Cardiac fibroblast (primary cell): ENCODE results near the gene TBX5.

ENCODE experiments used
- DNase-seq, 2 donors: peaks; one replicate each; pipeline versions ENCODE4 v3.0.0 to v3.0.0-alpha.2; 2010; ENCODE audit warnings: low read depth in 2 of 2
- H3K4me3 ChIP-seq, 2 donors: replicated peaks in 1 of 2; 1 replicate in 1 of 2; 2 replicates in 1 of 2; pipeline ENCODE4 v1.5.1; 2011; ENCODE audit warnings: low read depth in 2 of 2, low read length in 2 of 2, mild to moderate bottlenecking in 2 of 2, moderate library complexity in 1 of 2
- TF ChIP-seq, protein P1 (sequence below): IDR thresholded peaks from one replicate; pipeline ENCODE4 v1.5.1; 2011; ENCODE audit warnings: low read depth, mild to moderate bottlenecking, low read length, inconsistent platforms

Gene TBX5

DNA sequence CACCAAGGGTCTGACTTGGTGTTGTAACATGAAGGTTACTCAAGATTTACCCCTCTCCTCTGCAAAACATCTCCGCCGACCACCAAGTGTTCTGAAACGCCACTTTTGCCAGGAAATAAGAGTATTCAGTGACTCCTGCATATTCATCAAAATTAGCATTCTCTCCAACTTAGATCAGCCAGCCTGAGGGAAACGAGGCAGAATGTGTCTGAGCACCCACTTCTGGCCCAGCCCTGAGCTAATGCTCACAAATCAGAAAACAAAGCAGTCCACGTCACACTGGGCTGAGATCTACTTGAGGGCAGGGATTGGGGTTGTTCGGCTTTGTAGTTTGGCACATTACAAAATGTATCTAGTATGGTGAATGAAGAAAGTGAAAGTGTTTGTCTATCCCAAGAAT is 64.3 kb downstream of the TBX5 start:
- H3K4me3 ChIP-seq, result no peak overlapping the region
- no peak for DNase-seq
- TF ChIP-seq, protein P1, sequence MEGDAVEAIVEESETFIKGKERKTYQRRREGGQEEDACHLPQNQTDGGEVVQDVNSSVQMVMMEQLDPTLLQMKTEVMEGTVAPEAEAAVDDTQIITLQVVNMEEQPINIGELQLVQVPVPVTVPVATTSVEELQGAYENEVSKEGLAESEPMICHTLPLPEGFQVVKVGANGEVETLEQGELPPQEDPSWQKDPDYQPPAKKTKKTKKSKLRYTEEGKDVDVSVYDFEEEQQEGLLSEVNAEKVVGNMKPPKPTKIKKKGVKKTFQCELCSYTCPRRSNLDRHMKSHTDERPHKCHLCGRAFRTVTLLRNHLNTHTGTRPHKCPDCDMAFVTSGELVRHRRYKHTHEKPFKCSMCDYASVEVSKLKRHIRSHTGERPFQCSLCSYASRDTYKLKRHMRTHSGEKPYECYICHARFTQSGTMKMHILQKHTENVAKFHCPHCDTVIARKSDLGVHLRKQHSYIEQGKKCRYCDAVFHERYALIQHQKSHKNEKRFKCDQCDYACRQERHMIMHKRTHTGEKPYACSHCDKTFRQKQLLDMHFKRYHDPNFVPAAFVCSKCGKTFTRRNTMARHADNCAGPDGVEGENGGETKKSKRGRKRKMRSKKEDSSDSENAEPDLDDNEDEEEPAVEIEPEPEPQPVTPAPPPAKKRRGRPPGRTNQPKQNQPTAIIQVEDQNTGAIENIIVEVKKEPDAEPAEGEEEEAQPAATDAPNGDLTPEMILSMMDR, result no peak

DNA sequence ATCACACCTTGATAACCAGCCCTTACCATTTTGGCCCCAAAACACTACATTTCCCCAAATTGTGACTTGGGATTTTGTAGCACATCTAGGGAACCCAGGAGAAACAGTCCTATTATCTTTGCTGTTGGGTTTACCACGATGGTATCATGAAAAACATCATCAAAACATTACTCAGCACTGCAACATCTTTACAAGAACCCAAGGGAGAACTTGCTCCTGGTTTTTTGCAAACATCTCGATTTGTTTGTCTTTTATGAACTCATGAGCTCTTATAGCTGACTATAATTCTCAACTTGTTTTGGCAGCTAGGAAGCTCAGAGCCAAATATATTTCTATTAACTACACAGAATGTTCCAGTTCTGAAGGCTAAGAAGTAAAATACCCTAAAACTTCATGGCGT is 65.7 kb downstream of the TBX5 start:
- H3K4me3 ChIP-seq, result no peak overlapping the region
- TF ChIP-seq, protein P1, result no peak
- DNase-seq, result peak in 1 of 2 donors; percentile 5

DNA sequence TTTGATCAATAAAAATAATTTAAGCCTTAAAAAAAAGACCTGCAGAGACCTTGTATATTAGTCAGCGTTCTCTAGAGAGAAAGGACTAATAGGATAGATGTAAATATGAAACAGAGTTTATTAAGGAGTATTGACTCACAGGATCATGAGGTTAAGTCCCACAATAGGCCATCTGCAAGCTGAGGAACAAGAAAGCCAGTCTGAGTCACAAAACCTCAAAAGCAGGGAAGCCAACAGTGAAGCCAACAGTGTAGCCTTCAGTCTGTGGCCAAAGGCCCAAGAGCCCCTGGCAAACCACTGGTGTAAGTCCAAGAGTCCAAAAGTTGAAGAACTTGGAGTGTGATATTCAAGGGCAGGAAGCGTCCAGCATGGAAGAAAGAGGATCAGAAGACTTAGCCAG is 66.3 kb downstream of the TBX5 start:
- no peak overlapping the region for H3K4me3 ChIP-seq
- TF ChIP-seq, protein P1, result no peak
- DNase-seq, result peak; percentile 17 to 75

DNA sequence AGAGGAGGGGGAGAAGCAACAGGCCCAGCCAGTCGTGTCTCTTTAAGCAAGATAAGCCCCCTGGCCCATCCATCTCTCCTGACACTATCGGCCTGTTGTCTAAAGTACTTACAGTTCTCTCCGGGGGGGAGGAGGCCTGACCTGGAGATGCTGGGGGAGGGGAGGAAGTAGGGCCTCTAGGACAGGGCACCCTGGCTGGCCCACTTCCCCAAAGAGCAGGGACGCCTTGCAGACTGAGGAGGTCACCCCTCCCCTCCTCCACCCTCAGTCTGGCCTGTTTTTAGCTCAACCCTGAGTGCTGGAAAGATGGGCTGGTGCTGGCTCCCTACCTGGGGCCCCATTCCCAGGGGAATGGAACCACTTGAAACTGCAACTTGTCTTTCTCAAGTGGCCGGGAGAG is 70.3 kb downstream of the TBX5 start:
- TF ChIP-seq, protein P1, result no peak
- H3K4me3 ChIP-seq, result no peak overlapping the region
- no peak for DNase-seq

DNA sequence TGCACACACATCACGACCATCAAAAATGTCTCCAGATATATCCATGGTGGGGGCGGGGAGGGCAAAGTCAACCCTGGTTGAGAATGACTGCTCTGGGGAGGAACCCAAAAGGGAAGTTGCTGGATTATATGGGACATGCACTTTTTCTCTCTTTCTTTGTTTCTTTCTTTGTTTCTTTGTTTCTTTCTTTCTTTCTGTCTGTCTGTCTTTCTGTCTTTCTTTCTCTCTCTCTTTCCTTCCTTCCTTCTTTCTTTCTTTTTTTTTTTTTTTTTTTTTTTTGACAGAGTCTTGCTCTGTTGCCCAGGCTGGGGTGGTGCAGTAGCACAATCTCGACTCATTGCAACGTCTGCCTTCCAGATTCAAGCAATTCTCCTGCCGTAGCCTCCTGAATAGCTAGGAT is 71.5 kb downstream of the TBX5 start:
- TF ChIP-seq, protein P1, result no peak
- H3K4me3 ChIP-seq, result no peak overlapping the region
- DNase-seq, result no peak

DNA sequence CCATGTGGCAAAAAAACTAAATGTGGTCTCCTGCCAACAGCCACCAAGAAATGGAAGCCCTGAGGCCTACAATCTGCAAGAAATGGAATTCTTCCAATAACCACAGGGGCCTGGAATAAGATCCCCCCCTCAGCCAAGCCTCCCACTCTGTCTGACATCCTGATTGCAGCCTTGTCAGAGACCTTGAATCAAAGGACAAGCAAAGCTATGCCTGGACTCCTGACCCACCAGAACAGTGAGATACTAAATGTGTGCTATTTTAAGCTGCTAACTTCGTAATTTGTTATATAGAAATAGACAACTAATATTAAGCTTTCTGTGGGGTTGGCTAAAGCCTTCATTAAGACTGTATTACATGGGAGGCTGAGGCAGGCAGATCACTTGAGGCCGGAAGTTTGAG is 77.7 kb downstream of the TBX5 start:
- no peak overlapping the region for H3K4me3 ChIP-seq
- TF ChIP-seq, protein P1, result no peak
- DNase-seq, result no peak

DNA sequence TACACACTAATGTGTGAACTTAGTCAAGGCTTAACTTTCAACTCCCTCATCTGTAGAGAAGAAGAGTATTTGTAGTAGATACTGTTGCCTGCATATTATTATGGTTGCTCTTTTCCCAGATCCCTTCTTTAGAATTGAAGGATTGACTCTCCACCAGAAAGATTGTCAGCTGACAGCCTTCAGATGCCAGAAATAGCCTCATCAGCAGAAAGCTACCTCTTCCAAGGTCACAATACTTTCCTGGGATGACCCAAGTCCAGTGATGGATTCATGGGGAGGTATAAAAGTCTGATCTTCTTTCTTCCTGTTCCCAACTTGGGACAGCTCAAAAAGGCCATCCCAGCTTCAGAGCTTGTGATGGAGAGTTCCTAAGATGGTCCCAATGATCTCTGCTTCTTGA is 78.2 kb downstream of the TBX5 start:
- TF ChIP-seq, protein P1, result no peak
- DNase-seq, result no peak
- no peak overlapping the region for H3K4me3 ChIP-seq
